ENCODE data around the gene TMEM178A. TPM values are rescaled to one million over a fixed set of nuclear protein-coding genes. Genes with fewer than 3 reads are reported as not detected.

Gene TMEM178A
- total RNA-seq, 1 experiment from 2014 or later: 7.5 TPM

DNA sequence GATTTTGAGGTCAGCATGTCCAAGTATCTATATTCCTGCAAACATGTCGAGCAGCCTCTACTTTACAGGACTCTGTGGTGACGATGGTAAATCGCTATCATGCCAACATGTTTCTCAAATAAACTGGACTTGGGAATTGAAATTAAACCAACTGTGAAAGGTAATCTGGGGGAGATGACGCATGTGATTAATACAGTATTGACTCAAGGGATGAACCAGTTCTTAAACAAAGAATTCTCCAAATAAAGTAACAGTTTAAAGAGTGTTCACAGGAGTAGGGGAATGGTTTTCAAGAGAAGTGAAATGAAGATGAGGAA lies 59.1 kb downstream of the TMEM178A start:
- Histone ChIP-seq H2AK5ac (ENCODE audit: insufficient read length, low read length) (no peak overlapping the region), H4K8ac (replicated peaks; ENCODE audit: insufficient read length, low read depth, low read length) (no peak overlapping the region), H3K27ac (ENCODE audit: insufficient read length, low read depth, low read length) (no peak overlapping the region), H3K23ac (ENCODE audit: insufficient read length, low read depth, low read length) (no peak overlapping the region), H3K56ac (ENCODE audit: insufficient read length, low read depth, low read length) (no peak overlapping the region), H3K18ac (ENCODE audit: insufficient read length, low read depth, low read length) (no peak overlapping the region), H2AFZ (ENCODE audit: low read length) (no peak overlapping the region), H3T11ph (ENCODE audit: low read length) (no peak overlapping the region), H3K14ac (ENCODE audit: insufficient read depth, low read length) (no peak overlapping the region), H2BK20ac (ENCODE audit: low read depth, low read length, poor library complexity, severe bottlenecking) (no peak overlapping the region), H4K5ac (ENCODE audit: insufficient read length, low read depth, low read length) (no peak overlapping the region), H3K79me1 (ENCODE audit: insufficient read depth, low read depth, low read length, poor library complexity, severe bottlenecking) (no peaks in the 10 kb centered on the region), H3K4me2 (ENCODE audit: insufficient read depth, insufficient read length, low read length) (no peak overlapping the region), H2BK12ac (ENCODE audit: insufficient read length, low read depth, low read length) (no peak overlapping the region), H2BK120ac (ENCODE audit: low read depth, low read length, poor library complexity, severe bottlenecking) (no peak overlapping the region), H4K20me1 (ENCODE audit: control insufficient read depth, insufficient read depth, insufficient read length) (no peaks in the 10 kb centered on the region), H3K27me3 (ENCODE audit: insufficient read depth, low read length) (no peaks in the 10 kb centered on the region), H2BK15ac (ENCODE audit: low read depth, low read length) (no peak overlapping the region), H2BK5ac (ENCODE audit: insufficient read length, low read length) (no peak overlapping the region), H3K9me3 (ENCODE audit: control insufficient read depth, low read depth, low read length) (no peaks in the 10 kb centered on the region), H3K4ac (ENCODE audit: low read depth, low read length) (no peak overlapping the region), H3K9ac (ENCODE audit: extremely low read depth, insufficient read length, low read length) (no peak overlapping the region), H3K4me1 (ENCODE audit: insufficient read depth, low read length) (peaks cover 3% of the 10 kb centered on the region; the same call in 1 of the 2 replicates), H4K91ac (ENCODE audit: insufficient read length, low read depth, low read length) (no peak overlapping the region), H3K23me2 (ENCODE audit: insufficient read length, low read depth, low read length, poor library complexity, severe bottlenecking) (no peaks in the 10 kb centered on the region), H3K79me2 (ENCODE audit: insufficient read depth, low read length) (no peaks in the 10 kb centered on the region)
- TF ChIP-seq, protein P1, sequence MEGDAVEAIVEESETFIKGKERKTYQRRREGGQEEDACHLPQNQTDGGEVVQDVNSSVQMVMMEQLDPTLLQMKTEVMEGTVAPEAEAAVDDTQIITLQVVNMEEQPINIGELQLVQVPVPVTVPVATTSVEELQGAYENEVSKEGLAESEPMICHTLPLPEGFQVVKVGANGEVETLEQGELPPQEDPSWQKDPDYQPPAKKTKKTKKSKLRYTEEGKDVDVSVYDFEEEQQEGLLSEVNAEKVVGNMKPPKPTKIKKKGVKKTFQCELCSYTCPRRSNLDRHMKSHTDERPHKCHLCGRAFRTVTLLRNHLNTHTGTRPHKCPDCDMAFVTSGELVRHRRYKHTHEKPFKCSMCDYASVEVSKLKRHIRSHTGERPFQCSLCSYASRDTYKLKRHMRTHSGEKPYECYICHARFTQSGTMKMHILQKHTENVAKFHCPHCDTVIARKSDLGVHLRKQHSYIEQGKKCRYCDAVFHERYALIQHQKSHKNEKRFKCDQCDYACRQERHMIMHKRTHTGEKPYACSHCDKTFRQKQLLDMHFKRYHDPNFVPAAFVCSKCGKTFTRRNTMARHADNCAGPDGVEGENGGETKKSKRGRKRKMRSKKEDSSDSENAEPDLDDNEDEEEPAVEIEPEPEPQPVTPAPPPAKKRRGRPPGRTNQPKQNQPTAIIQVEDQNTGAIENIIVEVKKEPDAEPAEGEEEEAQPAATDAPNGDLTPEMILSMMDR (conservative IDR thresholded peaks at IDR 0.05): no peak
- H3K4me1 Mint-ChIP-seq: peaks cover 19 to 23% of the 10 kb centered on the region in 2 experiments
- no peaks in the 10 kb centered on the region; a peak in 1 of 7 replicates for H3K36me3 Mint-ChIP-seq (ENCODE audit: insufficient read depth in 1 of 3, low read depth in 3 of 3)
- H3K27me3 Mint-ChIP-seq (ENCODE audit: low read depth): no peaks in the 10 kb centered on the region
- H3K27ac Mint-ChIP-seq: no peak overlapping the region
- H3K4me3 Mint-ChIP-seq: no peak overlapping the region
- H3K9me3 Mint-ChIP-seq: no peaks in the 10 kb centered on the region
- no peak for DNase-seq
- no CpG with 5 or more reads among the region's 4 CpGs for WGBS (ENCODE audit: extremely low coverage, insufficient read length, low lambda C conversion rate)

Data from H9 (cell line).